HG03025 (cell line): ENCODE results near the gene PLA2G4D.

Experiments used
- ATAC-seq: cut with Tn5 transposase; IDR thresholded peaks from one replicate; pipeline ENCODE4 v1.9.1; 2021; ENCODE audit warnings: mild to moderate bottlenecking, moderate library complexity; ENCODE audit not compliant: unreplicated experiment, low FRiP score

The PLA2G4D gene, protein sequence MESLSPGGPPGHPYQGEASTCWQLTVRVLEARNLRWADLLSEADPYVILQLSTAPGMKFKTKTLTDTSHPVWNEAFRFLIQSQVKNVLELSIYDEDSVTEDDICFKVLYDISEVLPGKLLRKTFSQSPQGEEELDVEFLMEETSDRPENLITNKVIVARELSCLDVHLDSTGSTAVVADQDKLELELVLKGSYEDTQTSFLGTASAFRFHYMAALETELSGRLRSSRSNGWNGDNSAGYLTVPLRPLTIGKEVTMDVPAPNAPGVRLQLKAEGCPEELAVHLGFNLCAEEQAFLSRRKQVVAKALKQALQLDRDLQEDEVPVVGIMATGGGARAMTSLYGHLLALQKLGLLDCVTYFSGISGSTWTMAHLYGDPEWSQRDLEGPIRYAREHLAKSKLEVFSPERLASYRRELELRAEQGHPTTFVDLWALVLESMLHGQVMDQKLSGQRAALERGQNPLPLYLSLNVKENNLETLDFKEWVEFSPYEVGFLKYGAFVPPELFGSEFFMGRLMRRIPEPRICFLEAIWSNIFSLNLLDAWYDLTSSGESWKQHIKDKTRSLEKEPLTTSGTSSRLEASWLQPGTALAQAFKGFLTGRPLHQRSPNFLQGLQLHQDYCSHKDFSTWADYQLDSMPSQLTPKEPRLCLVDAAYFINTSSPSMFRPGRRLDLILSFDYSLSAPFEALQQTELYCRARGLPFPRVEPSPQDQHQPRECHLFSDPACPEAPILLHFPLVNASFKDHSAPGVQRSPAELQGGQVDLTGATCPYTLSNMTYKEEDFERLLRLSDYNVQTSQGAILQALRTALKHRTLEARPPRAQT

DNA sequence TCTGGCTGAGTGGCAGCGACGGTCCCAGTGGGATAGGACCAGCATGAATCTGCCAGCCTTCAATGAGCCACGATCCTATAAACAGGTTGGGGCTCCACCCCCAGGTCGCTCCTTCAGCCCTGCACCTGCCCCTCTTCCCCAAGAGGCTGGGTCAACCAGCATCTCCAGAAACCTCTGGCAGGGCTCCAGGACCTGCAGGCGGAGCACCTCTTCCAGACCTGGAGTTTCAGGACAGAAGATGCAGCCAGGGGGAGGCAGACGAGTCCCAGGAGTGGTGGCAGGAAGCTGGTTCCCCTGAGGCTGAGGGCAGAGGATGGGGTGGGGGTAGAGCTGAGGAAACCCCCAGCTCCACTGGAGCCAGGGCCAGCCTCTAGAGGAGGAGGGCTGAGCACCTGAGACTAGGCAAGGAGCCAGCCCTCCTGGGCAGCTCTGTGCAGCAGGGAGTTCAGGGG is at the start of gene PLA2G4D:
PLA2G4D (minus strand) TSS at position 51 of the 452 bp plus-strand sequence. CDS start 103 bp downstream, outside the sequence.
- no peak for ATAC-seq

DNA sequence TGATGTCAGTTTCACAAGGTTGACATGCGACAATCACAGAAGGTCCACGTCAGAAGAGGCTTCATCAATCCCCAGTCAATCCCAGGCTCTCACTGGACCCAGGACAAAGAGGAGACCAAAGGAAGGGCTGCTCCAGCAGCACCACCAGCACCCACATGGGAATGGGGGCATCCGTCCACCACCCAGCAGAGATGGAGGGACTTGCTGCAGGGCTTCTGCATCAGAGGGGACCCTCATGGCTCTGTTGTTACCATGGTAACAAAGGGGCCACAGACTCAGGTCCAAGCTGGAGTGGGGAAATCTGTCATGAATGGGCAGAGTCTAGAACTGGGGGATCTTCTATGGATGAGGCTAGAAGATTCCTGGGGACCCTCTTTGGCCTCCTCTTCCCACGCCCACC is 49.0 kb upstream of the PLA2G4D start:
- no peak for ATAC-seq

DNA sequence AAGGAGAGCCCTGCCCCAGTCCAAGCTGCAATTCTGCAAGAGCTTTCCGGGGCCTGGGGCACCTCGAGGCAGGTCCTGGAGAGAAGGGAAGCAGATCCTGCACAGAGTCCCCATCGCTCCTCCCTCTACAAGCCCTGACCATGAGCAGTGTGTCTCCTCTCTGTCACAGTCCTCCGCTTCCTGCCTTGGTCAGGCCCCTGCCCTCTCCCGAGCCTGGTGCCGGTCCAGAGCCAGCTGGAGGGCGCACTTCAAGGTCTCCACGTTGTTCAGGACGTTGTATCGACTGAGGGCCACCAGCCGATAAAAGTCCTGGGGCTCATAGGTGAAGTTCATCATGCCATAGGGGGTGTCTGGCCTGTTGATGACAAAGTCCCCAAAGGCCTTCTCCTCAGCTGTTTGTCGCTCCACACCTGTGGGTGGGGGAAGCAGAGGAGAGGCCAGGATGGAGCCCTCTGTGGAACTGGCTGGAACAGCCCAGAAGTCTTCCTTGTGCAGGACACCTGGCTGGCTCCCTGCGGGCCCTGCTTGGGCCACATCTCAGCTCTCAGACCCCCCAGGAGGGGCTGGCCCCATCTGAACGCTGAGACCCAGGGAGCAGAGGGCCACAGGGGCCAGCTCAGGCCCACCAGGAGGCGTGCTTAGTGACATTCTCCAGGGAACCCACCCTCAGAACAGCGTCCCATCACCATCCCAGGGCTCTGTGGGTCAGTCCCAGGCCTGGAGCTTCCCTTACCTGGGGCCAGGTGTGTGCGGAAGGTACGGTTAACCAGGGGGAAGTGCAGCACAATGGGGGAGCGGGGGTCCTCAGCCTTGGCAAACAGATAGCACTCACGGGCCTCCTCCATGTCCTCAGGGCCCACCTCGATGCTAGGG is 47.7 kb upstream of the PLA2G4D start:
- no peak for ATAC-seq

DNA sequence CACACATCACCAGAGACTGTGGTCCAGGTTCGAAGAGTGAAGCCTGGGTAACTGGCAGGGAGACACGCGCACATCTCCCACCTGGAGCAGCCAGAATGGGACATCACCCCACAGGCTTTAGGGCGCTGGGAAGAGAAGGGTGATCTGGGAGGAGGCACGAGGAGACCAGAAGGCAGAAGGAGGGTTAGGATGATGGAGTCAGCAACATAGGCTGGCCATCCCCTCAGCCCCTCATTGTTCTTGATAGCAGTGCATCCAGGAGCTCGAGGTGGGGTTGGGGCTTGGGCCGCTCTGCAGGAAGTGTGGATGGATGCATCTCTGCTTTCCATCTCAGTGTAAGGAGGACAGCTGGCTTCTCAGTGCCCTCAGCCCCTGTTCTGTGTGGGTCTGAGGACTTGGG is 46.9 kb upstream of the PLA2G4D start:
- no peak for ATAC-seq

DNA sequence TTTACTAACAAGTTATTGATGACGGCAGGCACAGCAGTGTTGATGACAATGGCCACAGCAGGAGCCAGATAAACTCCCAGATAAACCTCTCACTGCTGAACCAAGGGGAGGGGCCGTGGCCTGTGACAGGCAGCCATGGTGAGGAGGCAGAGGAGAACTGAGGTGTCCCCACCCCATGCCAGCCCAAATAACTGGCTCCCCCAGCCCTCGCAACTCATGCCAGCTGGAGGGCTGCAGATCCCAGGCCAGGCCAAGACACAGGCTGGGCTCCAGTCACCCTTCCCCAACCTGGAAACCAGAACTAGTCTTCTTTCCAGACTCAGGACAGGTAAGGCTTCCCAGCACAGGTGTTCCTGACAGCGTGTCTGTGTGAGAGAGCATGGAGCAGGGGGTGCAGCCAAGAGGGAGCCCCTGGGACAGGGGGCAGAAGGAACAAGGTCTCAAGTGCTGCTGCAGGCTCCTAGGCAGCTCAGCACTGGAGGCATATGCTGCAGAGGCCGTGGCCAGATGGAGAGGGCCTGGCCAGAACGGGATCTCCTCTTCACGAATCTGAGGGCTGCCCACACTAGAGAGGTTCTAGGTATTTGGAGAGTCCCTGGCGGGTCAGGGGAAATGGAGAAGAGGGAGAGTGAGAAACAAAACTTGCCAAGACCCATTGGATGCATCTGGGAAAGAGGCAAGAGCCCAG is 46.2 kb upstream of the PLA2G4D start:
- ATAC-seq = no peak

DNA sequence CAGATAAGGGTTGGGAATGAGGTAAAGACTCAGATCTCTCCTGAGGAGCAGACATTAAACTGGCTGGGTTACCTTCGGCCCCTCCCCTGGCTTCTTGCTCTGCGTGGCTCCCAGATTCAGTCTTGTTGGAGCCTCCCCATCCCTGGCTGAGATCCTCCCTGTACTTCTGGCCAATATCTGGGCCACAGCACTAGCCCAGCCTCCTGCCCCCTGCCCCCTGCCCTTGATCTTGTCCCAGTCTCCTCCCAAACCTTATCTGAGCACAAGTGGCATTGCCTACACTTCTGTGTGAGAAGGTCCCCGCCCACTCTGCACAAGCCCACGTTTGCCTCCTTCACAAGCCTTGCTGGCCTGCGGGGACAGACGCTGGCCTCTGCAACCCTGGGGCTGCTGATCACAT is 45.2 kb upstream of the PLA2G4D start:
- no peak for ATAC-seq

DNA sequence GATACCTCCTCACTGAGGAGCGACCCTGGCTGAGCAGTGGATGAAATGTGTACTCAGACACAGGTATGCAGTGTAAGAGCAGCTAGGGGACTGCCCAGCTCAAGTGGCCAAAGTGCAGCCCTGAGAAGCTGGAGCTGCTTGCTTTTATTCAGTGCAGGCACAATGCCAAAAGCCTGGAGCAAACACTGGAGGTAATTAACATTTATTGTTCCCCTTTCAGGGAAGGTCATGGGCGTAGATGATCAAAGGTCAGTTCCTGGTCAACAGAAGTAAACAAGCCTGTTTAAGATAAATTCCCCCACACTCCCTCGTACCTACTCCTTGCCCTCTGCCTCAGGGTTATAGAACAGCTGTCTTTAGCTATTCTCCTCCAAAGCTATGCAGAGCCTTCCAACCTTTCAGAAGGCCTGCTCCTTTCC is 44.6 kb upstream of the PLA2G4D start:
- ATAC-seq = no peak

DNA sequence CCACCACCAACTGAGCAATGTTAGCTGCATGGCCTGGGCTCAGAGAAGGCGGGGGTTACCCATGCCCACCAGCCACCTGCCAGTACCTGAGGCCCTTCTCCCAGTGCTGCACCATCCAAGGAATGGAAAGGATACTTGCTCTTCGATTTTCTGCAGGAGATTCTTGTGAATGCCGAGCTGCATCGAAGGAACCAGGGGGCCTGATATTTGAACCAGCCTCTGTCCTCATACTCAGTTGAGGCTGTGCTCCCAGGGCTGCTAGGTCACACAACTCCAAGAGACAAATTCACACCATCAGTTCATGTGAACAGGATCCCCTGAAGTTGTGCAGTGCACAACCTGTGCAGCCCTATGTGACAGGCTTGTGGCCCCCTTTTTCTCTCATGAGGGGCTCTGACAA is 44.0 kb upstream of the PLA2G4D start:
- ATAC-seq = no peak

DNA sequence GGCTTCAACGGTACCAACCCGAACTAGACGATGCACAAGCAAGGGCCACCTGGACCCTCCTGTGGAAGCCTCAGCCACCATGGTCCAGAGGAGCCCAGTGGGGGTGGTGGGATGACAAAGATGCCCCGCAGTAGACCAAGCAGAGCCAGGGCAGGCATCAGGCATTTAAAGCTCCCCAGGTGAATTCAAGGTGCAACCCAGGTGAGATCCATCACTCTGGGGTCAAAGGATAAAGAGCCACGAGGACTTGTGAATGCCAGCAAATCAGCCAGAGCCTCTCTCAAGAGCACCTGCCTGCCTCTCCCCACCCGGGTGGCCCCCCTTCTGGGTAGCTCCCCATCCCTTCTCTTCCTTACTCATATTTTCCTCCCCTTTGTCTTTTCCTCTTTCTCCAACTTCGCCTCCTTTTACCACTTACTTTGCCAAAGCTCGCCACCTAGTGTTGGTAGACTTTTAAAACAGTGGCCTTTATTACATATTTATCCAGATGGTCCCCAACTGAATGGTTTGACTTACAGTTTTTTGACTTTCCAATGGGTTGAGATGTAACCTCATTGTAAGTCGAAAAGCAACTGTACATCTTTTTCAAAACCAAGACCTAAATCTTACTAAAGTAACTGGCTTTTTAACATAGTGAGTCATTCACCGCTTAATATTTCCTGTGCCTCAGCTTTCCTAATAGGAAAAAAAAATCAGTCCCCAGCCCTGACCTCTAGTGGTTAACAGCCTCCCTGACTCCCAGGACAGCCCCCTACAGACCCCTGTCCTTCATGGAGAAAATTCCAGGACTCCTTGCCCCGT is 43.3 kb upstream of the PLA2G4D start:
- ATAC-seq = no peak

DNA sequence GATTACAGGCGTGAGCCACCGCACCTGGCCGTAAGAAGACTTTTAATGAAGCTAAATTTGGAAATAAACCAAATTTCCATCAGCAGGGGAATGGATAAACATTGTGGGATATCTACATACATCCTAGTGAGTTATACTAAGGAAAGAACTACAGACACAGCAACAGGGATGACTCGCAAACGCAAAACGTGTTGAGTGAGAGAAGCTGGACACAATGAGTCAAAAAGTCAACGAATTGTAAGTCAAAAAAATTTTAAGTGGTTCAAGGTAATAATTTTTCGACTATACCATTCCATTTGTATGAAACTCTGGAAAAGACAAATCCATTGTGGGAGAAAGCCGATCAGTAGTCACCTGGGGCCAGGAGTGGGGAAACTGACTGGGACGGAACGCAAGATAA is 42.2 kb upstream of the PLA2G4D start:
- ATAC-seq = no peak

DNA sequence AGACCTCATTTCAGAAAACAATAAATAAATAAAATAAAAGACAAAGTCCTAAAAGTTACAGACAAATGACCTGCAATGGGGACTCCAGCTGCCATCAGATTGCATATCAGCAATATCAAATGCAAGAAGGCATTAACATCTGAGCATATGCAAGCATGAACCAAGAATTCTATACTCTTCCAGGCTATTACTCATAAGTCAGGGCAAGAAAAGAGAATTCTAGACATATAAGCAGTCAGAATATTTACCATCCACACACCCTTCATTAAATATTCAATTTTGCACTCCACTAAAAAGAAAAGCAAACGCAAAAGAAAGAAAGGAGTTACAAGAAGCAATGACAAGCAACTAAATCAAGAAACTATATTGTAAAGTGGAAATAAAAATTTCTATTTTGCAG is 41.0 kb upstream of the PLA2G4D start:
- no peak for ATAC-seq

DNA sequence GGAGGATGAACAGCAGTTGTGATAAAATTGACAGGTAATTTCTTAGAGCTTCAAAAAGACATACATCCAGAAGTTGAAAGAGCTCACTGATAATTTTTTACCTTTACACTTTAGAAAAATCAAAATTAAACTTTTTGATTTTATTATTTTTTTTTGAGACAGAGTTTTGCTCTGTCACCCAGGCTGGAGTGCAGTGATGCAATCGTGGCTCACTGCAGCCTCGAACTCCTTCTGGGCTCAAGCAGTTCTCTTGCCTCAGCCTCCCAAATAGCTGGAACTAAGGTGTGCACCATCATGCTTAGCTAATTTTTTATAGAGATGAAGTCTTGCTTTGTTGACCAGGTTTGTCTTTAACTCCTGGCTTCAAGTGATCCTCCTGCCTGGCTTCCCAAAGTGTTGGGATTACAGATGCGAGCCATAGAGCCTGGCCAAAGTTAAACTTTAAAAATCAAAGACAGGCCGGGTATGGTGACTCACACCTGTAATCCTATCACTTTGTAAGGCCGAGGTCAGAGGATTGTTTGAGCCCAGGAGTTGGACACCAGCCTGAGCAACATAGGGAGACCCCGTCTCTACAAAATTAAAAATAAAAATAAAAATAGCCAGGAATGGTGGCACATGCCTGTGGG is 40.4 kb upstream of the PLA2G4D start:
- ATAC-seq = no peak

DNA sequence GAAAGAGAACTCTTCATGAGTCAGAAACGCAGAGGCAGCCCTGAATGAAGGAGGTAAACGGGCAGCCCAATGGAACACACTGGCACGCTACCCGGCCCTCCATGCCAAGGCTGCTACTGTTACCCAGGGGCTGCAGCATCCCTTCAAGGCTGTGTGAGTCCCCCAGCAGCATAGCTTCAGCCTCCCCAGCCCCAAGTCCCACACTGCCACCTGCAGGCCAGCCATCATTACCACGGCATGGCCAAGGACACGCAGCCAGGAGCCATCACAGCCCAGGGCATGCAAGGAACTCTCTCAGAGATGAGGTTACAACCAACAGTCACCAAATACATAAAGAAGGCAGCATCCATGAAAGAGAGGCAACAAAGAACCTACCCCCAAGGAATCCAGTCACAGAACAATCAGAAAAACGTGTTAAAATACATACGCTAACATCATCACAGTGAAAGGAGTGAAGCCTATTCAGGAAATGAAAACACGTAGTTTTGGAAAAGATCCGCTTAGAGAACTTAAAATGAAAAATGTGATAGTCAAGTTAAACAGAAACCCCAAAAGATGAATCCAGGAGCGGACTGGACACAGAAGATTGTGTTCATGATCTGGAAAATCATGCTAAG is 39.6 kb upstream of the PLA2G4D start:
- ATAC-seq = no peak

DNA sequence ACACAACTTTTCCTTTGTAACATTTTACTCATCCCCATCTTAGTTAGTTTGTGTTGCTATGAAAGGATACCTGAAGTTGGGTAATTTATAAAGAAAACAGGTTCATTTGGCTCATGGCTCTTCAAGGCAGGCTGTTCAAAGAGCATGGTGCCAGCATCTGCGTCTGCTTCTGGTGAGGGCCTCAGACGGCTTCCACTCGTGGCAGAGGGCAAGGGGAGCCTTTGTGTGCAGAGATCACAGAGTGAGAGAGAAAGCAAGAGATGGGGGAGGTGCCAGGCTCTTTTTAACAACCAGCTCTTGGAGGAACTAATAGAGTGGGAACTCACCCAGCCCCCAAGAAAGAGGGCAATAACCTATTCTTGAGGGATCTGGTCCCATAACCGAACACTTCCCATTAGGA is 39.0 kb upstream of the PLA2G4D start:
- no peak for ATAC-seq

DNA sequence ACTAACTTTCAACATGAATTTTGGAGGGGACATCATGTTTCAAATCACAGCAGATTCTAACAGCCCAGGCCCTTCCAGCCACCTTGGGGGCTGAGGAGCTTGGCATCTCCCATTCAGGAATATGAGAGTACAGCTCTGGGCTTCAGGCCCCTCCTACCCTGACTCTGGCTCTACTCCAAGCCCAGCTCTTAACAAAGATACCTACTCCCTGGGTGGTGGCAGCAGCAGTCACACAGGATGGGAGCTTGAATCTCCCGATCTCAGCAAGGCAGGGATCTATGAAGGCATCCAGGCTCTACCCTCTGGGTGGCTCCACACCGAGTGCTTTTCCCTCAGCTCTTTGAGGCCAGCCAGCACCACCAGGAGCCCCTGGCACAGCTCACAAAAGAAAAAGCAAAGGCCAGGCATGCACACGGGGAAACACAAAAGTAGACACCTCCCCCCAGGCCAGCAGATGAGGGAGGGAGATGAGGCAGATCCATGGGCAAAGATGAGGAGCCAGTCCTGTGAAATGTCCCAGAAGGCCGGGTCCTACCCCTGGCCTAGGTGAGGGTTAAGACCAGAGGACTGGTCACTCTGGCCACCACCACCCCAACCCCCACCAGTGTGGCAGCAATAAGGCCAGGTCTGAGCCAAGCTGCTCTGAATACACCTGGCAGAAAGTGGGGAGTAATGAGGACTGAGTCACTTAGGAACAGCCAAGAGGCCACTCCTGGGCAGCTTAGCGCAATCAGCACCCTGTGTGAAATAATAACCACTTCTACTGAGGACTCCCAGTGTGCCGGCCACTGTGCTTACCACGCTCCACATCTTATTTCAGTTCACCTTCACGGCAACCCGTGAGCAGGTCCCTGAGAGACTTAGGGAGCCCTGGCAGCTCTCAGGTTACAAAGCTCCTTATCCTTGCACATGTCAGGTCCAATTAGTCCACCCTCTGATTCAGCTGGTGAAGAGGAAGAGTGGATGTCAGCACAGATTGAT is 37.8 kb upstream of the PLA2G4D start:
- no peak for ATAC-seq

DNA sequence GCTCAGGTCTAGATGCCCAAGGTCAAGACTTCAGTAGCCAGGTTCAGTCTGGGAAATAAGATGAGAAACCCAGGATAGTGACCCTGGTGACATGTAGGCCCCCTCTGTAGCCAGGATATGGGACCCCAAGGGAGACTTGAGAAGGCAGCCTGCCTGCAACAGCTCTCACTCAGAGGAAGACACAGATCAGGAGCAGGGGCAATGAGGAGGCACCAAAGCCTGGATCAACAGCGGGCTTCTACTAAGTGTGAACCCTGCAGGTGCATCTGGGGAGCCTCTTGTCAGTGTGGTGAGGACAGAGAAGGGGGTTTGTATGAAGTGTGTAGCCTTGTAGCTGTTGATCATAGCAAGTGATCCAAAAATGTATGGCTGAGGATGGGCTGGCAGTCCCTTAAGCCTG is 36.6 kb upstream of the PLA2G4D start:
- no peak for ATAC-seq

DNA sequence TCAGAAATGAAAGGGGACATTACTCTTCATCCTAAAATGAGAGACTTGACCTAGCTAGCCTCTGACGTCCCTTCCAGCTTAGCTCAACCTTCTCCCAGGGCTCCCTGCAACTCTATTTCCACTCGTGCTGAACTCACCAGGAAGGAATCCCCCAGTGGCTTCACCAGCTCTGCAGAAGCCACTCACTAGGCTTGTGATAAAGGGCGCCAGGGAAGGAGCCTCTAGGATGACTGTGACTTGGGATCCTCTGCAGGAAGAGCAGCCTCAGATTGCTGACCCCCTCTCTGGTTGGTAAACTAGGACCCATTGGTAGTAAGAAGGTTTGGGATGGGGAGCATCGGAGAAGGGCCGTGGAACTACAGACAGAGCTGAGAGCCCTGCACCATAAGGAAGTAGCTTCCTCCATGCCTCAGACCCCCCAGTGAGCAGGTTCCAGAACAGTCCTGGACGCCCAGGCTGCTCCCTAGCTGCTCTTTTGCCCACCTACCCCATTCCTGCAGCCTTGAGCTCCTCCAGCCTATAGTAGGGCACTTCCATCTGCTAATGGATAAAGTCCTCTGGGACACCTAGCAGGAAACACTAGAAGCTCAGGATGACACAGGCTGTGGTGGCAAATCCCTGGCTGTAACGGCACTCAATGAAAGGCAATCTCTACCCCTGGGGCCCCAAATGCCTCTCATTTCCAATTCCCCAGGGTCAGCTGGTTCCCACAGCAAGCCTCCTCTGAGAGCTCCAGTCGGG is 36.1 kb upstream of the PLA2G4D start:
- ATAC-seq = no peak
